BE2C (cell line): ENCODE results near the gene TRPM3.

Experiments
- DNase-seq: peaks from one replicate; pipeline ENCODE4 v3.0.0-alpha.2; 2020
- H3K27me3 ChIP-seq: fragments of 250-450 bp; sonication (Bioruptor Pico); 2 replicates; pipeline ENCODE4 v1.5.1; 2020; ENCODE audit warnings: mild to moderate bottlenecking
- H3K36me3 ChIP-seq: fragments of 250-450 bp; sonication (Bioruptor Pico); 2 replicates; pipeline ENCODE4 v1.5.1; 2020; ENCODE audit warnings: mild to moderate bottlenecking
- H3K4me1 ChIP-seq: fragments of 250-450 bp; sonication (Bioruptor Pico); 2 replicates; pipeline ENCODE4 v1.5.1; 2020
- H3K4me3 ChIP-seq: 2 replicates; pipeline ENCODE4 v1.5.1; 2011; ENCODE audit warnings: low read depth, low read length
- H3K9me3 ChIP-seq: fragments of 250-450 bp; sonication (Bioruptor Pico); 2 replicates; pipeline ENCODE4 v1.5.1; 2020
- CTCF ChIP-seq: IDR thresholded peaks from 2 replicates; pipeline ENCODE4 v1.5.1; 2012; ENCODE audit warnings: mild to moderate bottlenecking, low read depth, low read length

TRPM3 gene

GRCh38 chr9:70856411-70856810, 265.0 kb downstream of the TRPM3 start:
- no peak overlapping the region for H3K4me3 ChIP-seq
- no peaks in the 10 kb centered on the region for H3K9me3 ChIP-seq
- no peaks in the 10 kb centered on the region for H3K4me1 ChIP-seq
- no peaks in the 10 kb centered on the region for H3K36me3 ChIP-seq
- DNase-seq, result no peak
- no peak for TF ChIP-seq CTCF
- H3K27me3 ChIP-seq, result no peaks in the 10 kb centered on the region

- no peak overlapping the region for H3K4me3 ChIP-seq
- H3K36me3 ChIP-seq, result no peaks in the 10 kb centered on the region
- no peaks in the 10 kb centered on the region for H3K4me1 ChIP-seq
- H3K27me3 ChIP-seq, result no peaks in the 10 kb centered on the region
- TF ChIP-seq CTCF, result no peak
- no peaks in the 10 kb centered on the region for H3K9me3 ChIP-seq
- no peak for DNase-seq
These were observed 268.6 kb downstream of the TRPM3 start for GRCh38 chr9:70852711-70853240.

GRCh38 chr9:70840266-70840665, 281.2 kb downstream of the TRPM3 start:
- no peak for TF ChIP-seq CTCF

GRCh38 chr9:70835323-70835722, 286.1 kb downstream of the TRPM3 start:
- no peak for DNase-seq
- Histone ChIP-seq H3K36me3 (no peaks in the 10 kb centered on the region), H3K27me3 (no peaks in the 10 kb centered on the region), H3K9me3 (no peaks in the 10 kb centered on the region), H3K4me3 (no peak overlapping the region), H3K4me1 (no peaks in the 10 kb centered on the region)
- no peak for TF ChIP-seq CTCF

More at GRCh38 chr9:70840266-70840665, 281.2 kb downstream of the TRPM3 start:
- Histone ChIP-seq H3K9me3 (no peaks in the 10 kb centered on the region), H3K36me3 (no peaks in the 10 kb centered on the region), H3K4me1 (no peaks in the 10 kb centered on the region), H3K27me3 (no peaks in the 10 kb centered on the region), H3K4me3 (no peak overlapping the region)
- DNase-seq, result no peak

GRCh38 chr9:70832492-70832891, 288.9 kb downstream of the TRPM3 start:
- Histone ChIP-seq H3K27me3 (no peaks in the 10 kb centered on the region), H3K4me1 (no peaks in the 10 kb centered on the region), H3K36me3 (no peaks in the 10 kb centered on the region), H3K4me3 (no peak overlapping the region), H3K9me3 (no peaks in the 10 kb centered on the region)
- DNase-seq, result no peak
- no peak for TF ChIP-seq CTCF

- TF ChIP-seq CTCF, result no peak
- H3K4me3 ChIP-seq, result no peak overlapping the region
- no peaks in the 10 kb centered on the region for H3K9me3 ChIP-seq
- no peaks in the 10 kb centered on the region for H3K36me3 ChIP-seq
- no peaks in the 10 kb centered on the region for H3K27me3 ChIP-seq
- no peaks in the 10 kb centered on the region for H3K4me1 ChIP-seq
- DNase-seq, result no peak
These were observed 290.8 kb downstream of the TRPM3 start for GRCh38 chr9:70830618-70831017.
